GM21825 (cell line): ENCODE results near the gene DIS3L2.
"Not testable (repeated sequence)": the region's sequence is repeated elsewhere in the genome, so short reads cannot be mapped to it uniquely, and the experiment has no call there.

Experiments
- ATAC-seq: cut with Tn5 transposase; IDR thresholded peaks from one replicate; pipeline ENCODE4 v1.9.1; 2021; ENCODE audit warnings: mild to moderate bottlenecking, moderate library complexity; ENCODE audit not compliant: unreplicated experiment

The DIS3L2 gene

GRCh38 chr2:232378735-232379151, 417.2 kb downstream of the DIS3L2 start, which contains the start of gene ALPP:
Gene ALPP (plus strand): TSS chr2:232378751. CDS start chr2:232378803, 52 bp downstream.
- ATAC-seq, result not testable (repeated sequence)

DNA sequence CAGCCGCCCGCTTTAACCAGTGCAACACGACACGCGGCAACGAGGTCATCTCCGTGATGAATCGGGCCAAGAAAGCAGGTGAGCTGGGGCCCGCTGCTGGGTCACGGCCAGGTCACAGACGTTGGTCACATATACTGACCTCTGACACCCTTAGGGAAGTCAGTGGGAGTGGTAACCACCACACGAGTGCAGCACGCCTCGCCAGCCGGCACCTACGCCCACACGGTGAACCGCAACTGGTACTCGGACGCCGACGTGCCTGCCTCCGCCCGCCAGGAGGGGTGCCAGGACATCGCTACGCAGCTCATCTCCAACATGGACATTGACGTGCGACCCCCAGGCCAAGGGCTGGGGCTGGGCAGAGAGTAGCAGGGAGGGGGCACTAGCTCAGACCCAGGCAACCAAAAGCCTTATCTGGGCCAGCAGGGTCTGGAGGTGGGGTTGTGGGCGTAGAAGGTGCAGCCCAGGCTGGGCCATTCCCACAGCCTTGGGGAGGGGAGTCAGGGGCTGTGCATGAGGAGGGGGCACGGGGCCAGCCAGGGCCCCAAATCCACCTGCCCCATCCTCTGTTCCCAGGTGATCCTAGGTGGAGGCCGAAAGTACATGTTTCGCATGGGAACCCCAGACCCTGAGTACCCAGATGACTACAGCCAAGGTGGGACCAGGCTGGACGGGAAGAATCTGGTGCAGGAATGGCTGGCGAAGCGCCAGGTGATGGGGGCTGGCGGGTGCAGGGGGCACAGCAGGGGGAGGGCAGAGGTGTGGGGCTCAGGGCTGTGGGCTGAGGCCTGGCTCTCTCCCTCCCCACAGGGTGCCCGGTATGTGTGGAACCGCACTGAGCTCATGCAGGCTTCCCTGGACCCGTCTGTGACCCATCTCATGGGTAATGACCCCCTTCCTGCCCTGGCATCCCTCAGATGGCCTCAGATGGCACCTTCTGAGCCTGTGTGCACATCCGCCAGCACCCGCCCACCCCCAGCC, 418.4 kb downstream of the DIS3L2 start:
- ATAC-seq, result not testable (repeated sequence)

- not testable (repeated sequence) for ATAC-seq
Measured at GRCh38 chr2:232381204-232382031, 419.9 kb downstream of the DIS3L2 start.

DNA sequence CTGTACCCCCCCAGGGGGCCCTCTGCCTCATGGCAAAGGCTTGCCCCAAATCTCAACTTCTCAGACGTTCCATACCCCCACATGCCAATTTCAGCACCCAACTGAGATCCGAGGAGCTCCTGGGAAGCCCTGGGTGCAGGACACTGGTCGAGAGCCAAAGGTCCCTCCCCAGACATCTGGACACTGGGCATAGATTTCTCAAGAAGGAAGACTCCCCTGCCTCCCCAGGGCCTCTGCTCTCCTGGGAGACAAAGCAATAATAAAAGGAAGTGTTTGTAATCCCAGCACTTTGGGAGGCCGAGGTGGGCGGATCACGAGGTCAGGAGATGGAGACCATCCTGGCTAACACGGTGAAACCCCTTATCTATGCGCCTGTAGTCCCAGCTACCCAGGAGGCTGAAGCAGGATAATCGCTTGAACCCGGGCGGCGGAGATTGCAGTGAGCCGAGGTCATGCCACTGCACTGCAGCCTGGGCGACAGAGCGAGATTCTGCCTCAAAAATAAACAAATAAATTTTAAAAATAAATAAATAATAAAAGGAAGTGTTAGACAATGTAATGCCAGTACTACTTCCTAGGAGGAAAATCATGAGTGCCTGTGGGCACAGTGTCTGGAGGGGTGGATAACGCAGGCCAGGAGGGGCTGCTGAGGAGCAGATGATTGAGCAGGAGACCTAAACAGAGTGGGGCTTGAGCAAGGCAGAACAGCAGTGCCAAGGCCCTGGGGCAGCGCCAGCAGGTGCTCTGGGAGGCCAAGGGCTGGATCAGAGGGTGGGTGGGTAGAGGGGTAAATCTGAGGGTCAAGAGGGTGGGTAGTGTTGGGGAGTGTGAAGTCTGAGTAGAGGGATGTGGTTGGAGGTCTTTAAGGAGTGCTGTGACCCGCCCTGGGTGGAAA, 421.1 kb downstream of the DIS3L2 start:
- no peak for ATAC-seq

GRCh38 chr2:232384466-232384865, 423.0 kb downstream of the DIS3L2 start:
- ATAC-seq, result no peak

- not testable (repeated sequence) for ATAC-seq
Measured at GRCh38 chr2:232385058-232385457, 423.5 kb downstream of the DIS3L2 start.

GRCh38 chr2:232385660-232386489, 424.4 kb downstream of the DIS3L2 start:
- no peak for ATAC-seq

- ATAC-seq, result no peak
Measured at GRCh38 chr2:232386490-232386739, 424.9 kb downstream of the DIS3L2 start.
